A549 (cell line): ENCODE measurements around the gene RFT1.

Source experiments
- CTCF ChIP-seq: fragments of >200 bp; sonication (Bioruptor Twin); formaldehyde crosslinking; IDR thresholded peaks from 3 replicates; pipeline ENCODE4 v1.5.1; 2016
- USF2 ChIP-seq: fragments of 450-650 bp; IDR thresholded peaks from 2 replicates; pipeline ENCODE4 v1.6.1; 2014; ENCODE audit warnings: antibody characterized with exemption

- no peak; the same call in 2 of the 3 replicates for TF ChIP-seq CTCF
- no peak for TF ChIP-seq USF2
These were observed 73.8 kb downstream of the RFT1 start for GRCh38 chr3:53056442-53056841.
